Osteoblast (primary cell): ENCODE results near the gene LRRC4C. TPM values are rescaled to one million over a fixed set of nuclear protein-coding genes. Genes with fewer than 3 reads are reported as not detected.

Source experiments
- DNase-seq: peaks from one replicate; pipeline ENCODE4 v3.0.0; 2011; ENCODE audit warnings: low spot score, mixed read lengths; ENCODE audit not compliant: insufficient read length; ENCODE audit errors: missing footprints
- H2AFZ ChIP-seq: 2 replicates; pipeline ENCODE4 v1.6.0; 2011; ENCODE audit warnings: mild to moderate bottlenecking, low read length
- H3K27ac ChIP-seq: 2 replicates; pipeline ENCODE4 v1.5.1; 2011; ENCODE audit warnings: mild to moderate bottlenecking, low read depth, low read length, moderate library complexity
- H3K27me3 ChIP-seq: 2 replicates; pipeline ENCODE4 v1.6.0; 2012; ENCODE audit warnings: mild to moderate bottlenecking, control low read depth, inconsistent platforms, low read length, moderate library complexity; ENCODE audit not compliant: insufficient read depth
- H3K36me3 ChIP-seq: 2 replicates; pipeline ENCODE4 v1.5.1; 2011; ENCODE audit warnings: mild to moderate bottlenecking, low read length, control low read depth, moderate library complexity; ENCODE audit not compliant: insufficient read depth
- H3K4me1 ChIP-seq: 2 replicates; pipeline ENCODE4 v1.5.1; 2011; ENCODE audit warnings: mild to moderate bottlenecking, low read length, control low read depth, moderate library complexity; ENCODE audit not compliant: insufficient read depth
- H3K4me2 ChIP-seq: 2 replicates; pipeline ENCODE4 v1.6.0; 2011; ENCODE audit warnings: mild to moderate bottlenecking, low read length; ENCODE audit not compliant: insufficient read depth
- H3K4me3 ChIP-seq: fragments of 200-600 bp; sonication (generic); 3 replicates; pipeline ENCODE4 v1.5.1; 2012; ENCODE audit warnings: mild to moderate bottlenecking, low read length, inconsistent platforms; ENCODE audit not compliant: insufficient read depth
- H3K79me2 ChIP-seq: 2 replicates; pipeline ENCODE4 v1.6.0; 2012; ENCODE audit warnings: mild to moderate bottlenecking, low read length, control low read depth, inconsistent platforms; ENCODE audit not compliant: insufficient read depth
- H3K9me3 ChIP-seq: 2 replicates; pipeline ENCODE4 v1.5.1; 2011; ENCODE audit warnings: low read depth, low read length, control low read depth
- H4K20me1 ChIP-seq: 2 replicates; pipeline ENCODE4 v1.6.0; 2012; ENCODE audit warnings: mild to moderate bottlenecking, low read length, control low read depth; ENCODE audit not compliant: insufficient read depth
- CTCF ChIP-seq: IDR thresholded peaks from 2 replicates; pipeline ENCODE4 v1.5.1; 2011; ENCODE audit warnings: mild to moderate bottlenecking, low read depth, low read length, moderate library complexity; ENCODE audit errors: extremely low read depth
- total RNA-seq: library from RNA; depleted of rRNA; stranded (reverse); fragments of >200 nt; gene quantifications from 2 replicates; pipeline ENCODE4 v1.2.3, GENCODE V29; 2012

The LRRC4C gene
- total RNA-seq, 1 donor = 2.2 TPM

- Histone ChIP-seq H3K27ac (no peak overlapping the region), H3K36me3 (no peaks in the 10 kb centered on the region), H3K4me3 (no peak overlapping the region), H2AFZ (no peak overlapping the region), H3K27me3 (no peaks in the 10 kb centered on the region), H3K9me3 (no peaks in the 10 kb centered on the region), H3K4me1 (no peaks in the 10 kb centered on the region), H3K79me2 (no peaks in the 10 kb centered on the region), H3K4me2 (no peak overlapping the region), H4K20me1 (no peaks in the 10 kb centered on the region)
- TF ChIP-seq CTCF = no peak
- no peak for DNase-seq
Measured at GRCh38 chr11:41081756-41082285, 377.6 kb downstream of the LRRC4C start.

- H3K4me1 ChIP-seq = no peaks in the 10 kb centered on the region
- H3K4me3 ChIP-seq = no peak overlapping the region
- no peak for TF ChIP-seq CTCF
- no peaks in the 10 kb centered on the region for H3K79me2 ChIP-seq
- H3K27me3 ChIP-seq = no peaks in the 10 kb centered on the region
- no peak overlapping the region for H3K27ac ChIP-seq
- no peaks in the 10 kb centered on the region for H3K9me3 ChIP-seq
- no peak for DNase-seq
- no peak overlapping the region for H2AFZ ChIP-seq
- no peak overlapping the region for H3K4me2 ChIP-seq
- H3K36me3 ChIP-seq = no peaks in the 10 kb centered on the region
- H4K20me1 ChIP-seq = no peaks in the 10 kb centered on the region
Measured at GRCh38 chr11:41074318-41074717, 385.1 kb downstream of the LRRC4C start.

- no peaks in the 10 kb centered on the region for H3K9me3 ChIP-seq
- no peak for TF ChIP-seq CTCF
- H4K20me1 ChIP-seq = no peaks in the 10 kb centered on the region
Measured at GRCh38 chr11:41065432-41065831, 394.0 kb downstream of the LRRC4C start.

GRCh38 chr11:41058138-41058537, 401.3 kb downstream of the LRRC4C start:
- no peak overlapping the region for H3K4me2 ChIP-seq
- no peaks in the 10 kb centered on the region for H4K20me1 ChIP-seq
- H3K4me3 ChIP-seq = no peak overlapping the region
- no peaks in the 10 kb centered on the region for H3K27me3 ChIP-seq
- no peaks in the 10 kb centered on the region for H3K79me2 ChIP-seq
- DNase-seq = no peak
- no peak overlapping the region for H3K27ac ChIP-seq
- no peaks in the 10 kb centered on the region for H3K4me1 ChIP-seq
- no peaks in the 10 kb centered on the region for H3K9me3 ChIP-seq
- no peak for TF ChIP-seq CTCF
- H3K36me3 ChIP-seq = no peaks in the 10 kb centered on the region
- H2AFZ ChIP-seq = no peak overlapping the region

More at GRCh38 chr11:41065432-41065831, 394.0 kb downstream of the LRRC4C start:
- no peak overlapping the region for H3K4me2 ChIP-seq
- no peak for DNase-seq
- H3K36me3 ChIP-seq = no peaks in the 10 kb centered on the region
- H3K4me3 ChIP-seq = no peak overlapping the region
- no peak overlapping the region for H3K27ac ChIP-seq
- H3K4me1 ChIP-seq = no peaks in the 10 kb centered on the region
- H2AFZ ChIP-seq = no peak overlapping the region
- no peaks in the 10 kb centered on the region for H3K27me3 ChIP-seq
- no peaks in the 10 kb centered on the region for H3K79me2 ChIP-seq
